CD14-positive monocyte (primary cell): ENCODE data around the gene TXNRD2. TPM values are rescaled to one million over a fixed set of nuclear protein-coding genes. Genes with fewer than 3 reads are reported as not detected.

Source experiments
- DNase-seq, 3 donors: peaks; one replicate each; pipeline ENCODE4 v3.0.0-alpha.2; 2011 to 2022
- H2AFZ ChIP-seq: 2 replicates; pipeline ENCODE4 v1.6.0; 2012; ENCODE audit warnings: mild to moderate bottlenecking, low read depth, low read length, inconsistent platforms; ENCODE audit not compliant: insufficient read depth, poor library complexity, severe bottlenecking
- H3K27ac ChIP-seq, 2 donors: 1 replicate in 1 of 2; 2 replicates in 1 of 2; pipeline ENCODE4 v1.5.1; 2012 to 2013; ENCODE audit warnings: low read length in 2 of 2, control low read depth in 1 of 2, inconsistent platforms in 1 of 2, low read depth in 1 of 2, mild to moderate bottlenecking in 1 of 2
- H3K27me3 ChIP-seq, 2 donors: one replicate each; pipeline versions ENCODE4 v1.6.0 to v1.6.1; 2011 to 2013; ENCODE audit warnings: low read length in 2 of 2; ENCODE audit not compliant: control insufficient read depth in 2 of 2, insufficient read depth in 2 of 2
- H3K36me3 ChIP-seq, 2 donors: replicated peaks in 1 of 2; 1 replicate in 1 of 2; 2 replicates in 1 of 2; pipeline versions ENCODE4 v1.5.1 to v1.6.1; 2012 to 2013; ENCODE audit warnings: low read length in 2 of 2, control low read depth in 1 of 2, inconsistent platforms in 1 of 2, mild to moderate bottlenecking in 1 of 2; ENCODE audit not compliant: insufficient read depth in 2 of 2, control insufficient read depth in 1 of 2
- H3K4me1 ChIP-seq, 2 donors: 1 replicate in 1 of 2; 2 replicates in 1 of 2; pipeline versions ENCODE4 v1.5.1 to v1.6.1; 2012 to 2013; ENCODE audit warnings: low read length in 2 of 2, control low read depth in 1 of 2, inconsistent platforms in 1 of 2, mild to moderate bottlenecking in 1 of 2, moderate library complexity in 1 of 2; ENCODE audit not compliant: insufficient read depth in 2 of 2, control insufficient read depth in 1 of 2
- H3K4me2 ChIP-seq: replicated peaks from 2 replicates; pipeline ENCODE3; 2012; ENCODE audit warnings: low read length, moderate library complexity, mild to moderate bottlenecking; ENCODE audit not compliant: poor library complexity, severe bottlenecking; ENCODE audit errors: extremely low read depth
- H3K4me3 ChIP-seq, 3 experiments: fragments of 200-600 bp in 1 of 3; sonication (generic) in 1 of 3; replicated peaks in 1 of 3; 1 replicate in 2 of 3; 2 replicates in 1 of 3; pipeline ENCODE4 v1.5.1; 2011 to 2013; ENCODE audit warnings: low read length in 3 of 3, mild to moderate bottlenecking in 3 of 3, control low read depth in 2 of 3, low read depth in 2 of 3, inconsistent platforms in 1 of 3, moderate library complexity in 1 of 3
- H3K79me2 ChIP-seq: 2 replicates; pipeline ENCODE4 v1.6.0; 2012; ENCODE audit warnings: mild to moderate bottlenecking, control low read depth, inconsistent platforms, low read length, moderate library complexity; ENCODE audit not compliant: insufficient read depth
- H3K9ac ChIP-seq: 2 replicates; pipeline ENCODE4 v1.6.0; 2017; ENCODE audit warnings: low read length, mild to moderate bottlenecking; ENCODE audit not compliant: insufficient read depth, poor library complexity, severe bottlenecking
- H3K9me3 ChIP-seq, 2 donors: replicated peaks in 1 of 2; 1 replicate in 1 of 2; 2 replicates in 1 of 2; pipeline versions ENCODE4 v1.5.1 to v1.6.1; 2012 to 2013; ENCODE audit warnings: low read length in 2 of 2, control low read depth in 1 of 2; ENCODE audit not compliant: control insufficient read depth in 1 of 2, insufficient read depth in 1 of 2
- H4K20me1 ChIP-seq: 2 replicates; pipeline ENCODE4 v1.6.0; 2012; ENCODE audit warnings: mild to moderate bottlenecking, low read length, control low read depth, moderate library complexity; ENCODE audit not compliant: insufficient read depth
- H3K27ac Mint-ChIP-seq, 7 donors: one replicate each; pipeline ENCODE4 v1.8.0; 2020; ENCODE audit warnings: mild to moderate bottlenecking in 7 of 7, mixed read lengths in 7 of 7, moderate library complexity in 6 of 7, inconsistent platforms in 2 of 7
- H3K27me3 Mint-ChIP-seq, 3 donors: one replicate each; pipeline ENCODE4 v1.8.0; 2021 to 2022; ENCODE audit warnings: low read depth in 3 of 3, mild to moderate bottlenecking in 3 of 3, mixed read lengths in 3 of 3, moderate library complexity in 3 of 3, inconsistent platforms in 1 of 3
- H3K36me3 Mint-ChIP-seq, 2 donors: one replicate each; pipeline ENCODE4 v1.8.0; 2020; ENCODE audit warnings: mixed read lengths in 2 of 2, inconsistent platforms in 1 of 2, mild to moderate bottlenecking in 1 of 2
- H3K4me1 Mint-ChIP-seq: one replicate; pipeline ENCODE4 v1.8.0; 2020; ENCODE audit warnings: mild to moderate bottlenecking, mixed read lengths
- H3K4me3 Mint-ChIP-seq, 2 donors: one replicate each; pipeline ENCODE4 v1.8.0; 2020; ENCODE audit warnings: mild to moderate bottlenecking in 2 of 2, mixed read lengths in 2 of 2, moderate library complexity in 1 of 2
- H3K9me3 Mint-ChIP-seq, 7 donors: one replicate each; pipeline ENCODE4 v1.8.0; 2020 to 2022; ENCODE audit warnings: mixed read lengths in 7 of 7, mild to moderate bottlenecking in 6 of 7, moderate library complexity in 6 of 7, inconsistent platforms in 2 of 7
- CTCF ChIP-seq: fragments of 200-600 bp; IDR thresholded peaks from one replicate; pipeline ENCODE4 v1.8.0; 2022; ENCODE audit warnings: antibody characterized with exemption, mild to moderate bottlenecking
- WGBS: methylation state at CpG from one replicate; pipeline ENCODE4 v1.1.5; 2013; ENCODE audit warnings: missing lambda C conversion rate; ENCODE audit not compliant: insufficient coverage; 5-methylcytosine and 5-hydroxymethylcytosine counted together
- intact Hi-C, 2 donors: fragments of 100-400 bp; cut with micrococcal nuclease; formaldehyde crosslinking; loops; one replicate each; pipeline versions ENCODE4 v1.15.0 to v1.15.1; 2023
- polyA plus RNA-seq, 3 donors: library from polyadenylated mRNA; depleted of rRNA in 1 of 3; unstranded in 2 of 3; stranded (reverse) in 1 of 3; fragments of 300-500 nt in 2 of 3; fragments of >200 nt in 1 of 3; fragmentation: Illumina TruSeq in 2 of 3; gene quantifications; 1 replicate in 2 of 3; 2 replicates in 1 of 3; pipeline ENCODE4 v1.2.3, GENCODE V29; 2012 to 2021

The TXNRD2 gene
- polyA plus RNA-seq, 3 donors: 24.9 to 54.9 (median 30.8) TPM

- H3K27me3 Mint-ChIP-seq: peaks cover 0 to 2% (median 0%) of the 10 kb centered on the region in 3 donors
- peaks cover 6% of the 10 kb centered on the region for H4K20me1 ChIP-seq
- H3K9me3 Mint-ChIP-seq: no peaks in the 10 kb centered on the region
- H3K4me1 Mint-ChIP-seq: no peaks in the 10 kb centered on the region
- H3K36me3 Mint-ChIP-seq: peaks cover 70 to 92% of the 10 kb centered on the region in 2 donors
- H3K27ac ChIP-seq: no peak overlapping the region
- TF ChIP-seq CTCF: no peak
- no peaks in the 10 kb centered on the region for H3K27me3 ChIP-seq
- H3K4me1 ChIP-seq: no peaks in the 10 kb centered on the region
- H3K4me2 ChIP-seq: no peak overlapping the region
- DNase-seq: no peak
- no peak overlapping the region for H3K27ac Mint-ChIP-seq
- H2AFZ ChIP-seq: no peak overlapping the region
- no peak overlapping the region for H3K4me3 Mint-ChIP-seq
- H3K9me3 ChIP-seq: no peaks in the 10 kb centered on the region
- peaks cover 76 to 99% of the 10 kb centered on the region in 2 donors for H3K36me3 ChIP-seq
- H3K9ac ChIP-seq: no peak overlapping the region
- 100% methylated on average over 4 of the region's 7 CpGs for WGBS
- intact Hi-C loops: no loop called here
- H3K79me2 ChIP-seq: no peaks in the 10 kb centered on the region
- no peak overlapping the region for H3K4me3 ChIP-seq
These were observed 43.5 kb downstream of the TXNRD2 start for GRCh38 chr22:19898145-19898544.

GRCh38 chr22:19897726-19898125, 43.9 kb downstream of the TXNRD2 start:
- peaks cover 74 to 93% of the 10 kb centered on the region in 2 donors for H3K36me3 Mint-ChIP-seq
- Histone ChIP-seq H3K27ac (no peak overlapping the region), H3K36me3 (peaks cover 75 to 99% of the 10 kb centered on the region in 2 donors), H3K27me3 (no peaks in the 10 kb centered on the region), H4K20me1 (peaks cover 6% of the 10 kb centered on the region), H3K4me3 (no peak overlapping the region), H2AFZ (no peak overlapping the region), H3K9me3 (no peaks in the 10 kb centered on the region), H3K4me1 (no peaks in the 10 kb centered on the region), H3K79me2 (no peaks in the 10 kb centered on the region), H3K4me2 (no peak overlapping the region), H3K9ac (no peak overlapping the region)
- no peak for TF ChIP-seq CTCF
- peaks cover 0 to 2% (median 0%) of the 10 kb centered on the region in 3 donors for H3K27me3 Mint-ChIP-seq
- no peak overlapping the region for H3K4me3 Mint-ChIP-seq
- DNase-seq: no peak
- no peak overlapping the region for H3K27ac Mint-ChIP-seq
- H3K4me1 Mint-ChIP-seq: peaks cover 2% of the 10 kb centered on the region
- intact Hi-C loops: no loop called here
- no peaks in the 10 kb centered on the region for H3K9me3 Mint-ChIP-seq
- WGBS: 96% methylated on average over 12 of the region's 16 CpGs
